HTR-8/SVneo (cell line): ENCODE data around the gene TBC1D17.

Experiments used
- DNase-seq: peaks from one replicate; pipeline ENCODE4 v3.0.0; 2011; ENCODE audit warnings: low spot score, mixed read lengths; ENCODE audit not compliant: insufficient read length
- FAIRE-seq: peaks from 2 replicates; lab custom pipeline; 2011; peaks lifted over from hg19 to GRCh38; lab: Jason Lieb, UNC

The TBC1D17 gene

DNA sequence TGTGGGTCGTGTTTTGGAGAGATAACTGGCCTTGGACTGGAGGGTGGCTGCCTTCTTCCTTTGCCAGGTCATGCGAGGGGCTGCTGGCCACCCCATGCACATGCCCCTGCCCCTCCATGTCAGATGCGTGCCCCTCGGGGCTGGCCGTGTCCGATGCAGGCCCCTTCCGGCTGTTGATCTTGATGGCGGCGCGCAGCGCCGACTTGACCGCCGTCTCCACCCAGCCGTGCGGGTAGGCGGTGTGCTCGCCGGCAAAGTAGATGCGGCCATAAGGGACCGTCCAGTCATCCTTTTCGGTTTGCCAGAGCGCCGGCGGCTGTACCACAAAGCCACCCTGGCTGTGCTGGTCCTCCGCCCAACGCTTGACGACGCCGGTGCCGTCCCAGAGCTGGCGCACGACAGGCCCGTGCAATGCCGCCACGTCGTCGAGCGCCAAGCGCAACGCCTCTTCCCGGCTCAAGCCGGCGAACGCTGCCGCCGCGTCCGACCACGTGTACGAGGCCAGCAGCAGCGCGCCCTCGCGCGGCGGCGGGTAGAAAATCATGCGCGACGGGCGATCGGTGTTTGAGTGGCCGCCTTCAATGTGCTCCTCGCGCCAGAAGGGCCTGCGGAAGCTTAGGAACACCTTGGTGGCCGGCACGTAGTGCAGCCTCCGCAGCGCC lies 12.3 kb downstream of the TBC1D17 start:
- FAIRE-seq, result no peak
- no peak for DNase-seq

DNA sequence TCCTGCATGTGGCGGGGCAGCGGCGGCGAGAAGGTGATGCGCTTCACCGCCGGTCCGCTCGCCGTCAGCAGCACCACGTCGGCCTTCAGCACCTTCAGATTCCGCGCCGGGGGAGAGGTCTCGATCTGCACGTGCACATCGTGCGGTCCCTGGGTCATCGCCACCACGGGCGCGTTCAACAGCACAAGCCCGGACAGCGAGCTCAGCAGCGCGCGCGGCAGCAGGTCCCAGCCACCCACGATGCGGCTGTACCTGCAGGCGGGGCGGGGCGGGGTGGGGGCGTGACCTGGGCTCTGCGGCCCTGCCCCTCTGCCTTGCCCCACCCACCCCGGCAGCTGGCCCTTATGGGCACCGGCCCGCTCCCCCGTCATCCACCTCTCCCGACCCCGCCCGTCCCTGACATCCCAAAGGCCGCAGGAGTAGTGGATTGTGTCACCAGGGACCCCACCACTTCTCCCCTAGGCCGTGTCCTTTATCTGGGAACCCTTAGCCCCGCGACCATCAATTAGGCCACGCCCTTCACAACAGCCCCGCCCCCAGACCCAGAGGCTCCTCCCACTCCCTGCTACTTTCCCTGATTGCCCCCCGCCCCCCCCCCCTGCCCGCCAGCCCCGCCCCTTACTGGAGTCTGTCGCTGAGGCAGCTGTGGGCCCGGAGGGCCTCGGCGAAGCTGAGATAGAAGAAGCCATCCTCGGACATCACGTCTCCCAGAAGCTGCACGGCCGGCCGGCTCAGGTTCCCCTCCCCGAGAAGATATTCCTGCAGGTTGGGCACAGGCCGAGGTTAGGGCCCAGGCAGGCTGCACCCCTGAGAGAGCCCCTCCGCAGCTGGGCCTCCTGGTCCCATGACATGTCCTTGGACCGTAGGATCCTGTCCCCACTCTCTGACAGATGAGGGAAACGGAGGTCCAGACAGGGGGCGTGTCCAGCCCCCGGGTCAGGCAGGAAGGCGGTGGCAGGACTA lies 13.1 kb downstream of the TBC1D17 start:
- FAIRE-seq (no peak), DNase-seq (no peak)

DNA sequence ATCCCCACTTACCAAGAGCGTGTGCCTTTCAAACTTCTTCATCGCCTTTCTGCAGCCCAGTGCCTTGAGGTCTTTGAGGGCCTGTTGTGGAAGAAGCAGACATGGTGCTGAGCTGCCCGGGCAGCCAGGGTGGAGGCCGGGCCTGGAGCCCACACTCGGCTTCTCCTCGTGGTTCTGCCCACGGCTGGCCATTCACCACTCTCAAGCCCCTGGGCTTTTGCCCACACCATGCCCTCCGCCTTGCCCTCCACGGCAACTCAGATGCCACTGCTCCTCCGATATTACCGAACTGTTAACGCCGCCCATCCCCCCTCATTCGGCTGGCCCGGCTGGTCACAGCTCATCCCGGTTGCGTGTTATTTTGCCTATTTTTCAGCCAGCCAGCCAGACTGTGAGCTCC lies 13.9 kb downstream of the TBC1D17 start:
- FAIRE-seq (no peak), DNase-seq (no peak)

DNA sequence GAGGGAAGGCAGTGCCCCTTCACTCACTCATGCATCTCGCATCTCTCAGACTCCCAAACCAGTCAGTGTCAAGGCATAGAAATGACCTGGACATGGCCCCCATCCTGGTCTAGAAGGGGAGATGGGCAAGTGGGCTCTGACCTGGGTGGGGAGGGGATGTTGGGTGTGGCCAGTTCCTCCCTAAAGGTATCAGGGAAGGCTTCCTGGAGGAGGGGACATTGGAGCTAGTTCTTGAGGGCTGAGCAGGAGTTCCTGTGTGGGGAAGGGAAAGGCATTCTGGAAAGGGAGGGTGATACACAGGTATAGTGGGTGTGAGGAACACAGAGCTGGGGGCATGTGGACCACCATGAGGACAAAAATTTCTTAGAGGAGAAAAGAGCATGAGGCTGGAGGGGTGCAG lies 15.2 kb downstream of the TBC1D17 start:
- DNase-seq (no peak), FAIRE-seq (no peak)

DNA sequence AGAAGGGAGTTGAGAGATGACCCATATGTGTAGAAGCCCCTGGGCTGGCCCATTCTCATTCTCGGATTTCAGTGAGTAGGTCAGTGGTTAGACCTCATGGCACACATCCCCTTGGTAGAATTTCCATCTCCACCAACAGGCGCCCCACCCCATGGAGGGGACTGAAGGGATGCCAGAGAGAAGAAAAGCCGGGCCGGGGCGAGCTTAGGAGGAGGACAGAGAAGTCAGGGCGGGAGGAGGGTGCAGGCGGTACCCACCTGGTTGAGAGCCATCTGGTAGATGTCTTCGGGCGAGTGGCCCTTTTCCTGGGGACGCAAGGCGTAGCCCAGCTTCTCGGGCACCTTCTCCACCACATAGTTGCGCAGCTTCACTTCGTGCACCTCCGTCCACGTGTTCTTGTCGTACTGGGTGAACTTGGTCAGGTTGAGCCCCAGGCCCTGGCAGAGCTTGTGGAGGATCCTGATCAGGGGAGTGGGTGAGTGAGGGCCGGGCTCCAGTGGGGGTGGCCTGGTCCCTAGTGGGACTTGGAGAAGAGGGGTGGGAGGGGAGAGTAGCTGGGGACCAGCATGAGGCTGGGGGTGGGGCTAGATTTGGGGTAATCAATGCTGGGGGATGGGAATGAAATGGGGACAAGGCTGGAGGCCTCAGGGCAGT lies 16.6 kb downstream of the TBC1D17 start:
- DNase-seq (no peak), FAIRE-seq (no peak)

DNA sequence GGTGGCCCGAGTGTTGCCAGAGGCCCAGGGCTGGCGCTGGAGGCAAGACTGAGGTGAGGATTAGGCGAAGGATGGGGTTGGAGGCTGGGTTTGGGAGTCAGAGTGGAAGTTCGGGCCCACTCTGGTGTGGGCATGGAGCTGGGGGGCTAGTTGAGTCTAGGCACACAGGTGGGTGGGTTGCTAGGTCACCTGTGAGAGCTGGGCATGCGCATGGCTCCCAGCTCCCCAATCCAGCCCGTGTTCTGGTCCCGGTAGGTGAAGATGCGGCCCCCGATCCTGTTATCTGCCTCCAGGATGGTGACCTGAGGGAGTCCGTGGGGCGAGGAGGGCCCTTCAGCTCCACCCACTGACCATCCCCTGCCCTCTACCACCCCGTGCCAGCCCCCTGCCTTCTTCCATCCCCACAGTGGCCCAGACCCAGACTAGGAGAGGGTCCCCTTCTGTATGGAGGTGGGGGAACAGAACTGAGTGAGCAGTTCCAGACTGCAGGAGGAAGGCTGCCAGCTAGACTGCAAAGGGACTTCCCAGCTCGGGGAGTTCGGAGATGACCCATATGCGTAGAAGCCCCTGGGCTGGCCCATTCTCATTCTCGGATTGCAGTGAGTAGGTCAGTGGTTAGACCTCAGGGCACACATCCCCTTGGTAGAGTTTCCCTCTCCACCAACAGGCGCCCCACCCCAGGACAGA lies 17.5 kb downstream of the TBC1D17 start:
- FAIRE-seq (no peak), DNase-seq (no peak)

DNA sequence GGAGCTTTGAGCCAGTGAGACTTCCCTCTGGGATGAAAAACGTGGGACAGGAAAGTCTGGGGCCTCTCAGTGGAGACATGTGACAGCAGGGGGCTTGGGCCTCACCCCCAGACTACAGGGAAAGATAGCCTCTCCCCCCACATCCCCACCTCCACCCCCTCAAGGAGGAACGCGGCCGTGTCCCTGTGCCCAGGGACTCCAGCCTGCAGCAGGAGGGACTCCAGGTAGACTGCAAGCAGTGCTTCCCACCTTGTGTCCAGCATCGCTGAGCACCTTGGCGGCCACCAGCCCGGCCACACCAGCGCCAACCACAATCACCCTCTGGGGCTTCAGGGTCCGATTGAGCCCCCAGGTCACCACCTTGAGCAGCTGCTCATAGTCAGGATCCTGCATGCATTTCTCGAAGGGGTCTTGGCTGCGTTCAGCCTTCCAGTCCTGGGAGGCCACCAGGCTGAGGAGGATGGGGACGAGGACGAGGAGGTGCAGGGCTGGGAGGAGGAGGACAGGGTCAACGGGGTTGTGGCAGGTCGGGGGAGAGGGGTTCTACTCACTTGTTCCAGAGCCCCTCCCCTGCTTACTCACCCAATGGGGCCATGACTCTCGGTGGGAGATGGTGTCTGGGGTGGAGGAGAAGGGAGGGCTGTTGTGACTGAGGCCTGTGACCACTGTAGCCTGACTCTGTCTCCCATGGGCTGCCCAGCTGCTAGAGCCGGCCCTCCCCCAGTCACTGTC lies 18.2 kb downstream of the TBC1D17 start:
- FAIRE-seq (no peak), DNase-seq (no peak)

DNA sequence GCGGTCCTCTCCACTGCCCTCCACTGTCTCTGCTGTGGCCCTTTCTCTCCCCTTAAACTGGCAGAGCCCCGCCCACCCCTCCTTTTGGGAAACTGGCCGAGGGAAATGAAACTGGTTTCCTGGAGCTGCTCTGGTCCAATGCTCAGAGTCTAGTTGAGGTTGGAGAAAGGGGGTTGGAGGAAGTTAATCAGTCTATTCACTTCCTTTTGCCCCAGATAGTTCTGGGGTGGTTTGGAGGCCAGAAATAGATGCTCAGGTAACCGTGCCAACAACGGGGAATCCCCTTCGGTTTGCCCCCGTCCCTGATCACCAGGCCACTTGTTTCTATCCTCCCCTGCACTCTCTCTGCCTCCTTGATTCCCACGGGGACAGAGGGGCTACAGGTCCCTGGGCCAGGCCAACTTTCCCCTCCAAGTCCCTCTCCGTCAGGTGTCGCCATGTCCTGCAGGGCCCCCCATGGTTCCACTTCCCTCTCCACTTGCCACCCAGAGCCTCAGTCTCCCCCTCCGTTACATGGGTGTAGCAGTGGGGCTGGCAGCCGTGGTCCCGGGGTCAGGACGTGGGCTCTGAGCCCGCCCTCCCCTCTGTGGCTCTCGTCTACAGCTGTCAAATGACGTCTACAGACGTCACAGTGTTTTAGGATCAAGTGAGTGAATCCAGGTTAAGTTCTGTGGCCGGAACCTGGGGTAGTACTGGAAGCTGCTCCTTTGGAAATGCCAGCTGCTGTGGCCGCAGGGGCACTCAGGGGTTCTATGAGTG lies 19.5 kb downstream of the TBC1D17 start, which contains the start of gene IL4I1:
Gene IL4I1 (minus strand): TSS at position 25 of the 759 bp plus-strand sequence. CDS start 727 bp downstream, outside the sequence.
- FAIRE-seq, result no peak

DNA sequence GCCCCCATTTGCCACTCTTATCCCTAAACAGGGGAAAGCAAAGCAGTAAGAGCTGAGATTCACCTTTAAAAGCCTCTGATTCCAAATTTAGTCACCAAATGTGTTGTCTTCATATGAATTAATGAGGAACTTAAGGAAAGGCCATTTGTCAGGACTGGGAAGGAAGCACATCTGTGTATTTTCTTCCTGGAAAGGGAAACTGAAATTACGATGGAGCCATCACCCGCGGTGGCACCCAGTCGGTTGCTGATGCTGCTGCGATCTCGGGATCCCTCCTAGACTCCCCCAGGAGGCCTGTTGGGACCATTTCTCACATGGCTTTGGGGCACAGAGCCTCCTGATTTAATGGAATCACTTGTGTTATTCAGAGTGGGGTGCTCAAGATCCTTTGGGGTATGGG lies 26.6 kb downstream of the TBC1D17 start:
- no peak for FAIRE-seq
- no peak for DNase-seq

More for the DNA sequence above, 19.5 kb downstream of the TBC1D17 start, which contains the start of gene IL4I1:
- no peak for DNase-seq

DNA sequence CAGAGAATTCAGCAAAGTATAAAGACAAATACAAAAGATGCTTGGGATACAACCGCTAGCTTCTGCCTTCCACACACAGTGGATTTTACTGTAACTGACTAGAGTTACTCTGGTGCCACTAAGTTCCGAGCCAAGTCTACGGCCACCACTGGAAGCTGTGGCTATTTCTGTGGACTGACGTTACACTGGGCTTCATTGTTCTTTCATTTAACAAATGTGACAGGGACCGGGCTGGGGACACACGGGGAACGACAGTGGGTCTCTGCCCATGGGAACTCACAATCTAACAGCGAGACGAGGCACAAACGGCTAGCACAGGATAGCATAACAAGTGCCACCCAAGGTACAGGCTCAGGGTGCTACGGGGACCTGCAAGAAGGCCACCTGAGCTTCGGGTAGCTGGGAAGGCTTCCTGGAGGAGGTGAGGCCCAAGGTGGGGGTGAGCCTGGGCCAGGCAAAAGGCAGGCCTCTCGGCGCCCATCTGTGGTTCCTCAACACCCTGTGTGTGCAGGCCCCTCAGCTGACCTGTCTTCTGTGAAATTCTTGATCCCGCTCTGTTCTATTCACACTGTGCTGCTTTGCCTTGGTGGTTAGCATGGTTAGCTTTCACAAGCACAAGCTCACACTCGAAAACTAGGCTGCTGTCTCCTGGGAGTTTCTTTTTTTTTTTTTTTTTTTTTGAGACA lies 29.5 kb downstream of the TBC1D17 start:
- FAIRE-seq, result no peak
- DNase-seq, result no peak

DNA sequence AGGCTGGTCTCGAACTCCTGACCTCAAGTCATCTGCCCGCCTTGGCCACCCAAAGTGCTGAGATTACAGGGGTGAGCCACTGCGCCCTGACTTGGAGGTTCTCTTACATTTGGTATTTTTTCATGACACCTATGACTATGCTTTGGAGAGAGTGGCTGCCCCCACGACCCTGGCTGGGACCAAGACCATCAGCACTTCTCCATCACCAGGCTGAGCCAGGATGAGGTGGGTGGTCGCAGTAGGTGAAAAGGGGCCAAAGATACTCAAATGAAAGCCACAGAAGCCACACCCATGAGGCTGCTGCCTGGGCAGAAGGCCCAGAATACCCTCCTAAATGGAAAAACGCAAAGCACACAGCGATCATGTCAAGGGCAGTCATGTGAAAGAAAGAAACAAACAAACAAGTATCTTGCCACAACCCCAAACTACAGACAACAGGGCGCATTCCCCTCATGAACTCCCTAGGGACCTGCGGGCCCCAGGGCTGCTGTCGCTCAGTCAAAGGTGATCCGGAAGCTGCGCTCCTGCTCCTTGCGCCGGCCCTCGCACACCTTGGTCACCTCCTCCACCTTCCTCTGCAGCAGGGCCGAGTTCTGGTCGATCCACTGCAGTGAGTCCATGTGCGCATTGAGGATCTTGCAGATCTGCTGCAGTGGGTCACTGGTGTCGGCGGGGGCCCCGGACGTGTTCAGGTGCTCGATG lies 30.4 kb downstream of the TBC1D17 start:
- FAIRE-seq (no peak), DNase-seq (no peak)

DNA sequence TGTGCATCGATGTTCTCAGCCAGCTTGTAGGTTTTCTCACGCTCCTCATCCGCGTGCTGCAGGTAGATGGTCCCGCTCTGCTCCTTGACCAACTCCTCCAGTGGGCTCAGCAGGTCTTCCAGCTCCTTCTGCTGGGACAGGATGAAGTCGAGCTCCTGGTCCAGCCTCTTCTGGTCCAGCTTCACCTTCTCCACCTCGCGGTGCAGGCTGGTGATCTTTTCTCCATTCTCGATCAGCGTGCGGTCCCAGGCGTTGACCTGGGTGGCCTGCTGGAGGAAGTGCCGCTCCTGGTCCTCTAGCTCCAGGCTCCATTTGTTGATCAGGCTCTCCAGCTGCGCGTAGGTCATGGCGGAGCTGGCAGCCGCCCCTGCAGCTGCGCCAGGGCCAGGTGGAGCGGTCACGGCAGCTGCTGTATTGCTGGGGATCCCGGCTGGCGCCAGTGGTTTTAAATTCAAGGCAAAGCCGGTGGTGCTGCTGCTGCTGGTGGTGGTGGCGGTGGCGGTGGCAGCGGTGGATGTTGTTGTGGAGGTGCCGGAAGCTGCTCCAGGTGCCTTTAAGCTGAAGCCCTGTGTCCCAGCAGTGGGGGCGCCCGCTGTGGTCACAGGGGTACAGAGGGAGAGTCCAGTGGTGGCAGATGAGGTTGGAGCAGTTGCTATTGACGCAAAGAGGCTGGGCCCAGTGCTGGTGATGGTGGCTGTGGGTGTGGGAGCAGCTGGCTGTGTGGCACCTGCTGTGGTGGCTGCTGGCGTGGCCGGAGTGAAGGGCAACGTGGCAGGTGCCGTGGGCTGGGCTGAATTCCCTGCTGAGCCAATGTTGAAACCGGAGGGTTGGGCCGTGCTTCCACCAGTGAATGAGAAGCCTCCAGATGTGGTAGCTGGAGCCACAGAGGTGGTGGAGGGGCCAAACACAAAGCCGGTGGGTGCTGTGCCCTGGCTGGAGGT lies 31.2 kb downstream of the TBC1D17 start:
- DNase-seq (no peak), FAIRE-seq (no peak)

DNA sequence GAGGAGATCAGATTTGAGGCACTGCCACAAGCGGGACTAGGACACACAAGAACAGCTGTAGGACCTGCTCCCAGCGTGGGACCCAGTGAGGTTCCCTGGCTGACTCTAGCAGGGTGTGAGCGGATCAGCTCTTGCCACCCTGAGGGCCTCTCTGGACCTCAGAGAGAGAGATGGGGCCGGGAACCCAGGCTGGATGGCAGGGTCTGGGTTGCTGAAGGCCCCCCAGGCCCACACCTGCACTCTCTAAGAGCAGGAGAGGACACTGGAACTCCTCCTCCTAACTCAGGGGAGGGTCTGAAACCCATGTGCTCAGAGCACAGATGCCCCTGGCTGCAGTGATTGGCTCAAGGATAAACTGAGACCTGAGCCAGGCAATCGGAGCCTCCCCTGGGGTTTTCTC lies 32.7 kb downstream of the TBC1D17 start:
- FAIRE-seq (no peak), DNase-seq (no peak)

DNA sequence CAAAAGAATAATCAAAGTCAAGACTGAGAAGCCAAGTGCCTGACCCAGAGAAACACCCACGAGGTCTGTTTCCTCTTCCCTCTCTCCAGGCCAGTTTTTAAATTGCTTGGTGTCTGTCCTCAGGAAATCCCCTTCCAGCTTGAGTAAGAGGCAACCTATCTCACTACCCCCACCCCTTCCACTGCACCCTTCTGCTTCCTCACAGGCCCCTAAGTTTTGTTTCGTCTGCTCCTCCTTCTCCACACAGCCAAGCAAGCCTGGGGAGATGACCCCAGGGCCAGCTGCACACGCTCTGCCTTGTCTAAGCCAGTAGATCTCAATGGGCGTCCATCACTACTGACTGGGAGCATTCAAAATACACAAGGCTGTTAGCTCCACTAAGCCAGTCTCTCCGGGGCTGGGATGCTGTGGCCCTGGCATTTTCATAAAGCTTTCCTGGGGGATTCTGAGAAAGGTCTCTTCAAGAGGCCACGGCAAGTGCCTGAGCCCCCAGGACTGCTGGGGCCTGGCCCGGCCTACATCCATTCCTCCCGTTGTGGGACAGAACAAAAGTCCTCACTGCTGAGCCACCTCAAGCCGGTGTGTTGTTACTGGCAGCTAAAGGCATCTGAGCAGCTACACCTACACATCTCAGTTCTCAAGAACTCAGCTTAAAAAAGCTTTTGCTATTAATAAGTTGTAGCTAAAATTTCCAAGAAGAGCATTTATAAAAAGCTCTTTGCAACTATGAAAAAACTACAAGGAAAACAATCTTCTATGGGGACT lies 34.1 kb downstream of the TBC1D17 start:
- DNase-seq (no peak), FAIRE-seq (no peak)

DNA sequence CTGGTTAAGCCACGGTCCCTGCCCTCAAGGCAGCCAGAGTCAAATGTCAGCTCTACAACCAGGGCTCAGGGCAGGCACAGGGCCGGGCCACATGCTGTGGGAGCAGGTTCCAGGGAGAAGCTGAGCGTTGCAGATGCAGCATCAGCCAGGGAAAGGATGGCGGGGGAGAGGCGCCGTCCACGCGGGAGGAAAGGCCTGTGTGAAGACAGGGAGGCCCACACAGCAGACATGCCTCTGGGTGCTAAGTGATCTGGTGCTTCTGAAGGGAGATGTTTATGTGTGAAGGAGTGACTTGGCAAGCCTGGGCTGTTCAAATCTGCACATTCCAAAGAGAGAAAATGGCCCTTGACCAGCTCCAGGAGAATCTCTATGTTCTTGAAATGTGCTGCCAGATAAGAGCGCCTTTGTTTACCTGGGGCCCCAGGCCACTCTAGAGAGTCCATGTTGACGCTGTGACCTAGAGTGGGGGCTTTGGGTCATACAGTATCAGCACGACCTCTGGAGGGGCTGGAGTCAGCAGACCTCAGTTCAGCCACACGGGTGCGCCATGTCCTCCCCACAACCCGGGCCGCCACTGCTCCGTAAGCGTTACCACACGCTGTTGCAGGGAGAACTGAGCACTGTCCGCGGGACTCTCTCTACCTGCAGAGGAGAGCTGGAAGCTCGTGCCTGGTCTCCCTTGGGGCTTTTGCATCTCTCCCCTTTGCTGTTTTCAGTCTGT lies 35.6 kb downstream of the TBC1D17 start:
- FAIRE-seq, result no peak
- no peak for DNase-seq
